ENCODE measurements around the gene KRT2. TPM values are rescaled to one million over a fixed set of nuclear protein-coding genes. Genes with fewer than 3 reads are reported as not detected.
A peak's percentile ranks its signal among the peaks of the same experiment; 100 is the strongest.

The KRT2 gene
- total RNA-seq, 2 experiments from 2014 or later: not detected

GRCh38 chr12:52598966-52599365, 53.0 kb downstream of the KRT2 start:
- DNase-seq (peak; percentile 36), ATAC-seq (no peak)
- H3K27ac Mint-ChIP-seq: no peak overlapping the region
- H3K27me3 Mint-ChIP-seq: peaks cover 43% of the 10 kb centered on the region
- no peaks in the 10 kb centered on the region for H3K4me1 Mint-ChIP-seq
- H3K4me3 Mint-ChIP-seq: no peak overlapping the region
- no peaks in the 10 kb centered on the region for H3K9me3 Mint-ChIP-seq (ENCODE audit: low read depth)
- H3K36me3 Mint-ChIP-seq: no peaks in the 10 kb centered on the region
- CTCF ChIA-PET: no interaction called here

Other genes with a start within 250 kb of the KRT2 start
- gene KRT82, start 245.9 kb downstream of the KRT2 start, total RNA-seq: not detected
- gene KRT75, start 217.8 kb downstream of the KRT2 start, total RNA-seq: not detected
- gene KRT6B, start 200.1 kb downstream of the KRT2 start, total RNA-seq: not detected
- not detected for gene KRT6C, start 178.4 kb downstream of the KRT2 start, total RNA-seq
- gene KRT6A, start 159.0 kb downstream of the KRT2 start, total RNA-seq: not detected
- not detected for gene KRT5, start 131.8 kb downstream of the KRT2 start, total RNA-seq
- not detected for gene KRT71, start 99.1 kb downstream of the KRT2 start, total RNA-seq
- gene KRT74, start 78.4 kb downstream of the KRT2 start, total RNA-seq: not detected
- gene KRT72, start 50.7 kb downstream of the KRT2 start, total RNA-seq: under 1 TPM in 1 of 2 experiments, not detected in 1; 0.15 TPM
- gene KRT73, start 33.7 kb downstream of the KRT2 start, total RNA-seq: not detected
- gene KRT1, start 28.2 kb upstream of the KRT2 start, total RNA-seq: not detected
- not detected for gene KRT77, start 51.3 kb upstream of the KRT2 start, total RNA-seq
- gene KRT76, start 125.1 kb upstream of the KRT2 start, total RNA-seq: not detected
- gene KRT3, start 143.9 kb upstream of the KRT2 start, total RNA-seq: not detected
- gene KRT4, start 161.9 kb upstream of the KRT2 start, total RNA-seq: not detected
- gene KRT79, start 182.1 kb upstream of the KRT2 start, total RNA-seq: under 1 TPM in 1 of 2 experiments, not detected in 1; 0.23 TPM
- gene KRT78, start 196.8 kb upstream of the KRT2 start, total RNA-seq: not detected